Measurements from ENCODE around the gene CDK14.
"Not testable (repeated sequence)": the region's sequence is repeated elsewhere in the genome, so short reads cannot be mapped to it uniquely, and the experiment has no call there.

Gene CDK14

GRCh38 chr7:90910136-90910535, 314.0 kb downstream of the CDK14 start:
- Histone ChIP-seq H3K27me3 (ENCODE audit: control insufficient read depth in 5 of 5, insufficient read depth in 4 of 5, low read length in 5 of 5) (no peaks in the 10 kb centered on the region), H3K4me1 (ENCODE audit: control insufficient read depth in 5 of 5, insufficient read depth in 5 of 5, low read length in 5 of 5) (no peaks in the 10 kb centered on the region), H3K9me3 (ENCODE audit: control insufficient read depth in 5 of 5, low read length in 5 of 5) (no peaks in the 10 kb centered on the region), H3K4me3 (ENCODE audit: low read depth in 1 of 5, low read length in 5 of 5) (no peak overlapping the region), H3K36me3 (ENCODE audit: control insufficient read depth in 5 of 5, insufficient read depth in 5 of 5, low read length in 5 of 5) (peaks cover 0 to 2% (median 0%) of the 10 kb centered on the region in 5 donors), H3K27ac (ENCODE audit: low read depth, low read length) (no peak overlapping the region), H3K9ac (ENCODE audit: low read length in 5 of 5) (no peak overlapping the region)

GRCh38 chr7:90916319-90916718, 320.2 kb downstream of the CDK14 start:
- Histone ChIP-seq H3K27me3 (ENCODE audit: control insufficient read depth in 5 of 5, insufficient read depth in 4 of 5, low read length in 5 of 5) (no peaks in the 10 kb centered on the region), H3K36me3 (ENCODE audit: control insufficient read depth in 5 of 5, insufficient read depth in 5 of 5, low read length in 5 of 5) (no peaks in the 10 kb centered on the region), H3K9me3 (ENCODE audit: control insufficient read depth in 5 of 5, low read length in 5 of 5) (no peaks in the 10 kb centered on the region), H3K4me1 (ENCODE audit: control insufficient read depth in 5 of 5, insufficient read depth in 5 of 5, low read length in 5 of 5) (no peaks in the 10 kb centered on the region), H3K4me3 (ENCODE audit: low read depth in 1 of 5, low read length in 5 of 5) (no peak overlapping the region), H3K9ac (ENCODE audit: low read length in 5 of 5) (no peak overlapping the region), H3K27ac (ENCODE audit: low read depth, low read length) (no peak overlapping the region)

- Histone ChIP-seq H3K4me1 (ENCODE audit: control insufficient read depth in 5 of 5, insufficient read depth in 5 of 5, low read length in 5 of 5) (no peaks in the 10 kb centered on the region), H3K9ac (ENCODE audit: low read length in 5 of 5) (no peak overlapping the region), H3K27ac (ENCODE audit: low read depth, low read length) (no peak overlapping the region), H3K27me3 (ENCODE audit: control insufficient read depth in 5 of 5, insufficient read depth in 4 of 5, low read length in 5 of 5) (no peaks in the 10 kb centered on the region), H3K9me3 (ENCODE audit: control insufficient read depth in 5 of 5, low read length in 5 of 5) (no peaks in the 10 kb centered on the region), H3K4me3 (ENCODE audit: low read depth in 1 of 5, low read length in 5 of 5) (no peak overlapping the region), H3K36me3 (ENCODE audit: control insufficient read depth in 5 of 5, insufficient read depth in 5 of 5, low read length in 5 of 5) (no peaks in the 10 kb centered on the region)
Observed at GRCh38 chr7:90917539-90917938, 321.4 kb downstream of the CDK14 start.

GRCh38 chr7:90918303-90918702, 322.2 kb downstream of the CDK14 start:
- H3K36me3 ChIP-seq (ENCODE audit: control insufficient read depth in 5 of 5, insufficient read depth in 5 of 5, low read length in 5 of 5) = no peaks in the 10 kb centered on the region
- H3K9me3 ChIP-seq (ENCODE audit: control insufficient read depth in 5 of 5, low read length in 5 of 5) = no peaks in the 10 kb centered on the region
- no peaks in the 10 kb centered on the region for H3K27me3 ChIP-seq (ENCODE audit: control insufficient read depth in 5 of 5, insufficient read depth in 4 of 5, low read length in 5 of 5)
- H3K4me1 ChIP-seq (ENCODE audit: control insufficient read depth in 5 of 5, insufficient read depth in 5 of 5, low read length in 5 of 5) = no peaks in the 10 kb centered on the region
- H3K9ac ChIP-seq (ENCODE audit: low read length in 5 of 5) = no peak overlapping the region
- H3K27ac ChIP-seq (ENCODE audit: low read depth, low read length) = no peak overlapping the region
- no peak overlapping the region for H3K4me3 ChIP-seq (ENCODE audit: low read depth in 1 of 5, low read length in 5 of 5)

GRCh38 chr7:90919816-90920215, 323.7 kb downstream of the CDK14 start:
- H3K27me3 ChIP-seq (ENCODE audit: control insufficient read depth in 5 of 5, insufficient read depth in 4 of 5, low read length in 5 of 5) = no peaks in the 10 kb centered on the region
- H3K36me3 ChIP-seq (ENCODE audit: control insufficient read depth in 5 of 5, insufficient read depth in 5 of 5, low read length in 5 of 5) = no peaks in the 10 kb centered on the region

GRCh38 chr7:90920336-90920735, 324.2 kb downstream of the CDK14 start:
- no peaks in the 10 kb centered on the region for H3K4me1 ChIP-seq (ENCODE audit: control insufficient read depth in 5 of 5, insufficient read depth in 5 of 5, low read length in 5 of 5)
- no peak overlapping the region for H3K27ac ChIP-seq (ENCODE audit: low read depth, low read length)
- no peaks in the 10 kb centered on the region for H3K9me3 ChIP-seq (ENCODE audit: control insufficient read depth in 5 of 5, low read length in 5 of 5)
- no peak overlapping the region for H3K9ac ChIP-seq (ENCODE audit: low read length in 5 of 5)
- H3K36me3 ChIP-seq (ENCODE audit: control insufficient read depth in 5 of 5, insufficient read depth in 5 of 5, low read length in 5 of 5) = no peaks in the 10 kb centered on the region
- H3K27me3 ChIP-seq (ENCODE audit: control insufficient read depth in 5 of 5, insufficient read depth in 4 of 5, low read length in 5 of 5) = no peaks in the 10 kb centered on the region
- H3K4me3 ChIP-seq (ENCODE audit: low read depth in 1 of 5, low read length in 5 of 5) = no peak overlapping the region

More at GRCh38 chr7:90919816-90920215, 323.7 kb downstream of the CDK14 start:
- Histone ChIP-seq H3K9ac (ENCODE audit: low read length in 5 of 5) (no peak overlapping the region), H3K9me3 (ENCODE audit: control insufficient read depth in 5 of 5, low read length in 5 of 5) (no peaks in the 10 kb centered on the region), H3K4me3 (ENCODE audit: low read depth in 1 of 5, low read length in 5 of 5) (no peak overlapping the region), H3K4me1 (ENCODE audit: control insufficient read depth in 5 of 5, insufficient read depth in 5 of 5, low read length in 5 of 5) (no peaks in the 10 kb centered on the region), H3K27ac (ENCODE audit: low read depth, low read length) (no peak overlapping the region)

- Histone ChIP-seq H3K4me3 (ENCODE audit: low read depth in 1 of 5, low read length in 5 of 5) (no peak overlapping the region), H3K27ac (ENCODE audit: low read depth, low read length) (no peak overlapping the region), H3K9me3 (ENCODE audit: control insufficient read depth in 5 of 5, low read length in 5 of 5) (no peaks in the 10 kb centered on the region), H3K27me3 (ENCODE audit: control insufficient read depth in 5 of 5, insufficient read depth in 4 of 5, low read length in 5 of 5) (no peaks in the 10 kb centered on the region), H3K36me3 (ENCODE audit: control insufficient read depth in 5 of 5, insufficient read depth in 5 of 5, low read length in 5 of 5) (no peaks in the 10 kb centered on the region), H3K4me1 (ENCODE audit: control insufficient read depth in 5 of 5, insufficient read depth in 5 of 5, low read length in 5 of 5) (no peaks in the 10 kb centered on the region), H3K9ac (ENCODE audit: low read length in 5 of 5) (no peak overlapping the region)
Observed at GRCh38 chr7:90923541-90923997, 327.4 kb downstream of the CDK14 start.

GRCh38 chr7:90928700-90929424, 332.7 kb downstream of the CDK14 start:
- not testable (repeated sequence) for H3K9ac ChIP-seq (ENCODE audit: low read length in 5 of 5); H3K27ac ChIP-seq (ENCODE audit: low read depth, low read length); H3K36me3 ChIP-seq (ENCODE audit: control insufficient read depth in 5 of 5, insufficient read depth in 5 of 5, low read length in 5 of 5); H3K4me1 ChIP-seq (ENCODE audit: control insufficient read depth in 5 of 5, insufficient read depth in 5 of 5, low read length in 5 of 5); H3K4me3 ChIP-seq (ENCODE audit: low read depth in 1 of 5, low read length in 5 of 5); H3K9me3 ChIP-seq (ENCODE audit: control insufficient read depth in 5 of 5, low read length in 5 of 5); H3K27me3 ChIP-seq (ENCODE audit: control insufficient read depth in 5 of 5, insufficient read depth in 4 of 5, low read length in 5 of 5)

GRCh38 chr7:90931986-90932916, 336.1 kb downstream of the CDK14 start:
- Histone ChIP-seq H3K4me3 (ENCODE audit: low read depth in 1 of 5, low read length in 5 of 5) (no peak overlapping the region), H3K9me3 (ENCODE audit: control insufficient read depth in 5 of 5, low read length in 5 of 5) (no peaks in the 10 kb centered on the region), H3K9ac (ENCODE audit: low read length in 5 of 5) (no peak overlapping the region), H3K27me3 (ENCODE audit: control insufficient read depth in 5 of 5, insufficient read depth in 4 of 5, low read length in 5 of 5) (no peaks in the 10 kb centered on the region), H3K36me3 (ENCODE audit: control insufficient read depth in 5 of 5, insufficient read depth in 5 of 5, low read length in 5 of 5) (no peaks in the 10 kb centered on the region), H3K27ac (ENCODE audit: low read depth, low read length) (no peak overlapping the region), H3K4me1 (ENCODE audit: control insufficient read depth in 5 of 5, insufficient read depth in 5 of 5, low read length in 5 of 5) (peaks cover 0 to 9% (median 4%) of the 10 kb centered on the region in 5 donors)

GRCh38 chr7:90933041-90933440, 336.9 kb downstream of the CDK14 start:
- Histone ChIP-seq H3K4me1 (ENCODE audit: control insufficient read depth in 5 of 5, insufficient read depth in 5 of 5, low read length in 5 of 5) (peaks cover 0 to 9% (median 4%) of the 10 kb centered on the region in 5 donors), H3K27ac (ENCODE audit: low read depth, low read length) (no peak overlapping the region), H3K36me3 (ENCODE audit: control insufficient read depth in 5 of 5, insufficient read depth in 5 of 5, low read length in 5 of 5) (no peaks in the 10 kb centered on the region), H3K9me3 (ENCODE audit: control insufficient read depth in 5 of 5, low read length in 5 of 5) (peaks cover 0 to 1% (median 0%) of the 10 kb centered on the region in 5 donors), H3K27me3 (ENCODE audit: control insufficient read depth in 5 of 5, insufficient read depth in 4 of 5, low read length in 5 of 5) (no peaks in the 10 kb centered on the region), H3K9ac (ENCODE audit: low read length in 5 of 5) (no peak overlapping the region), H3K4me3 (ENCODE audit: low read depth in 1 of 5, low read length in 5 of 5) (no peak overlapping the region)
